Keratinocyte (primary cell): ENCODE measurements around the gene RABGGTA.

ENCODE experiments used
- EZH2 ChIP-seq: IDR thresholded peaks from one replicate; pipeline ENCODE4 v1.6.1; 2012; ENCODE audit warnings: inconsistent platforms, mild to moderate bottlenecking, low read length, moderate library complexity
- TF ChIP-seq, protein P1 (sequence below), 3 experiments: IDR thresholded peaks in 1 of 3; conservative IDR thresholded peaks in 1 of 3; optimal IDR thresholded peaks in 1 of 3; 2 replicates in 2 of 3; 3 replicates in 1 of 3; pipeline versions ENCODE3 to v1.5.1; 2011; ENCODE audit warnings: low read length in 3 of 3, mild to moderate bottlenecking in 3 of 3, moderate library complexity in 2 of 3, control low read depth in 1 of 3, inconsistent platforms in 1 of 3; ENCODE audit not compliant: insufficient read depth in 2 of 3; ENCODE audit errors: extremely low read depth in 1 of 3

DNA sequence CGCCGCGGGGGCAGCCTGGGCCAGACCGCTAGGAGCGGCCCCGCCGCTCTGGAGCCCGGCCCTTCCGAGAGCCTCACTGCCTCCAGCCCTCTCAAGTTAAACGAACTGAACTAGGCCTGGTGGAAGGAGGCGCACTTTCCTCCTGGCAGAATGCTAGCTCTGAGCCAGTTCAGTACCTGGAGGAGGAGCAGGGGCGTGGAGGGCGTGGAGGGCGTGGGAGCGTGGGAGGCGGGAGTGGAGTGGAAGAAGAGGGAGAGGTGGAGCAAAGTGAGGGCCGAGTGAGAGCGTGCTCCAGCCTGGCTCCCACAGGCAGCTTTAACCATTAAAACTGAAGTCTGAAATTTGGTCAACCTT is 45.2 kb upstream of the RABGGTA start:
- TF ChIP-seq, protein P1, sequence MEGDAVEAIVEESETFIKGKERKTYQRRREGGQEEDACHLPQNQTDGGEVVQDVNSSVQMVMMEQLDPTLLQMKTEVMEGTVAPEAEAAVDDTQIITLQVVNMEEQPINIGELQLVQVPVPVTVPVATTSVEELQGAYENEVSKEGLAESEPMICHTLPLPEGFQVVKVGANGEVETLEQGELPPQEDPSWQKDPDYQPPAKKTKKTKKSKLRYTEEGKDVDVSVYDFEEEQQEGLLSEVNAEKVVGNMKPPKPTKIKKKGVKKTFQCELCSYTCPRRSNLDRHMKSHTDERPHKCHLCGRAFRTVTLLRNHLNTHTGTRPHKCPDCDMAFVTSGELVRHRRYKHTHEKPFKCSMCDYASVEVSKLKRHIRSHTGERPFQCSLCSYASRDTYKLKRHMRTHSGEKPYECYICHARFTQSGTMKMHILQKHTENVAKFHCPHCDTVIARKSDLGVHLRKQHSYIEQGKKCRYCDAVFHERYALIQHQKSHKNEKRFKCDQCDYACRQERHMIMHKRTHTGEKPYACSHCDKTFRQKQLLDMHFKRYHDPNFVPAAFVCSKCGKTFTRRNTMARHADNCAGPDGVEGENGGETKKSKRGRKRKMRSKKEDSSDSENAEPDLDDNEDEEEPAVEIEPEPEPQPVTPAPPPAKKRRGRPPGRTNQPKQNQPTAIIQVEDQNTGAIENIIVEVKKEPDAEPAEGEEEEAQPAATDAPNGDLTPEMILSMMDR (optimal IDR thresholded peaks at IDR 0.05 in 1 of 3, IDR thresholded peaks at IDR 0.05 in 1 of 3, conservative IDR thresholded peaks at IDR 0.05 in 1 of 3; ENCODE audit: extremely low read depth in 1 of 3, insufficient read depth in 2 of 3, low read length in 3 of 3) = no peak
- TF ChIP-seq EZH2 = no peak
